OCI-LY3 (cell line): ENCODE results near the gene KIF6.

ENCODE experiments used
- H2AFZ ChIP-seq: fragments of 200-600, 300-600 bp; shearing (Covaris generic); 2 replicates; pipeline ENCODE4 v1.6.0; 2014; ENCODE audit warnings: antibody characterized with exemption, low read depth, low read length
- H3K27ac ChIP-seq: fragments of 200-600, 300-600 bp; sonication (generic); 2 replicates; pipeline ENCODE4 v1.5.1; 2014; ENCODE audit warnings: mild to moderate bottlenecking, low read length, moderate library complexity, mixed read lengths
- H3K27me3 ChIP-seq: fragments of 200-600, 300-600 bp; sonication (generic); 2 replicates; pipeline ENCODE4 v1.6.1; 2014; ENCODE audit warnings: low read depth, low read length, mixed read lengths
- H3K36me3 ChIP-seq: fragments of 200-600, 300-600 bp; sonication (generic); replicated peaks from 2 replicates; pipeline ENCODE3; 2014; ENCODE audit warnings: low read depth, low read length, mixed read lengths
- H3K4me1 ChIP-seq: fragments of 300-600, 200-600 bp; sonication (generic); 2 replicates; pipeline ENCODE4 v1.6.1; 2014; ENCODE audit warnings: low read length, mixed read lengths
- H3K4me2 ChIP-seq: fragments of 200-600, 300-600 bp; sonication (generic); 2 replicates; pipeline ENCODE4 v1.6.1; 2014; ENCODE audit warnings: low read length, mixed read lengths
- H3K4me3 ChIP-seq: fragments of 300-600, 200-600 bp; sonication (generic); 2 replicates; pipeline ENCODE4 v1.5.1; 2014; ENCODE audit warnings: antibody characterized with exemption, mild to moderate bottlenecking, low read length, moderate library complexity
- H3K79me2 ChIP-seq: fragments of 300-600, 200-600 bp; shearing (Covaris generic); 2 replicates; pipeline ENCODE4 v1.6.1; 2014; ENCODE audit warnings: mild to moderate bottlenecking, low read length, mixed read lengths
- H3K9ac ChIP-seq: fragments of 300-600, 200-600 bp; shearing (Covaris generic); 2 replicates; pipeline ENCODE4 v1.6.0; 2014; ENCODE audit warnings: mild to moderate bottlenecking, low read length, moderate library complexity
- H3K9me3 ChIP-seq: fragments of 200-600, 300-600 bp; shearing (Covaris generic); 2 replicates; pipeline ENCODE4 v1.6.1; 2014; ENCODE audit warnings: low read length, mixed read lengths; ENCODE audit not compliant: insufficient read depth
- H4K20me1 ChIP-seq: fragments of 200-600, 300-600 bp; sonication (generic); 2 replicates; pipeline ENCODE4 v1.6.1; 2016; ENCODE audit warnings: low read length, mixed read lengths; ENCODE audit not compliant: insufficient read depth
- CTCF ChIP-seq: fragments of 200-600, 300-600 bp; sonication (generic); IDR thresholded peaks from 2 replicates; pipeline ENCODE4 v1.5.1; 2014; ENCODE audit warnings: antibody characterized with exemption, low read length, low read depth
- EZH2phosphoT487 ChIP-seq: fragments of 200-600 bp; shearing (Covaris generic); IDR thresholded peaks from 2 replicates; pipeline ENCODE4 v1.6.1; 2018; ENCODE audit warnings: antibody characterized with exemption, mixed run types, low read depth

The KIF6 gene

GRCh38 chr6:39555136-39555535 lies 170.1 kb downstream of the KIF6 start:
- Histone ChIP-seq H3K79me2 (no peaks in the 10 kb centered on the region), H3K27ac (no peak overlapping the region), H3K4me3 (no peak overlapping the region), H3K36me3 (no peaks in the 10 kb centered on the region), H2AFZ (no peak overlapping the region), H3K9me3 (no peaks in the 10 kb centered on the region), H3K27me3 (no peaks in the 10 kb centered on the region), H3K4me2 (no peak overlapping the region), H4K20me1 (no peaks in the 10 kb centered on the region), H3K9ac (no peak overlapping the region), H3K4me1 (peaks cover 6% of the 10 kb centered on the region; the same call in 1 of the 2 replicates)
- TF ChIP-seq CTCF (peak; percentile 41), EZH2phosphoT487 (no peak)

GRCh38 chr6:39553860-39554802 lies 171.1 kb downstream of the KIF6 start:
- no peaks in the 10 kb centered on the region for H3K79me2 ChIP-seq
- TF ChIP-seq EZH2phosphoT487 (no peak), CTCF (no peak)
- no peak overlapping the region for H3K27ac ChIP-seq

GRCh38 chr6:39553029-39553428 lies 172.2 kb downstream of the KIF6 start:
- peaks cover 6% of the 10 kb centered on the region; the same call in 1 of the 2 replicates for H3K4me1 ChIP-seq
- H3K27me3 ChIP-seq: no peaks in the 10 kb centered on the region
- no peak overlapping the region for H3K27ac ChIP-seq
- H3K4me2 ChIP-seq: no peak overlapping the region
- no peaks in the 10 kb centered on the region for H3K9me3 ChIP-seq
- TF ChIP-seq CTCF (peak; percentile 13; the same call in 1 of the 2 replicates), EZH2phosphoT487 (no peak)
- no peaks in the 10 kb centered on the region for H4K20me1 ChIP-seq
- H3K36me3 ChIP-seq: no peaks in the 10 kb centered on the region
- no peak overlapping the region for H3K4me3 ChIP-seq
- H2AFZ ChIP-seq: no peak overlapping the region
- H3K9ac ChIP-seq: no peak overlapping the region
- H3K79me2 ChIP-seq: no peaks in the 10 kb centered on the region

More at GRCh38 chr6:39553860-39554802, 171.1 kb downstream of the KIF6 start:
- no peak overlapping the region for H3K4me3 ChIP-seq
- no peaks in the 10 kb centered on the region for H4K20me1 ChIP-seq
- peaks cover 6% of the 10 kb centered on the region; the same call in 1 of the 2 replicates for H3K4me1 ChIP-seq
- no peaks in the 10 kb centered on the region for H3K9me3 ChIP-seq
- H3K9ac ChIP-seq: no peak overlapping the region
- H3K4me2 ChIP-seq: no peak overlapping the region
- no peaks in the 10 kb centered on the region for H3K36me3 ChIP-seq
- H3K27me3 ChIP-seq: no peaks in the 10 kb centered on the region
- no peak overlapping the region for H2AFZ ChIP-seq

GRCh38 chr6:39550191-39550590 lies 175.0 kb downstream of the KIF6 start:
- Histone ChIP-seq H3K79me2 (no peaks in the 10 kb centered on the region), H3K9ac (no peak overlapping the region), H3K27me3 (no peaks in the 10 kb centered on the region), H3K4me3 (no peak overlapping the region), H4K20me1 (no peaks in the 10 kb centered on the region), H3K4me1 (peaks cover 6% of the 10 kb centered on the region; the same call in 1 of the 2 replicates), H3K9me3 (no peaks in the 10 kb centered on the region), H2AFZ (no peak overlapping the region), H3K36me3 (no peaks in the 10 kb centered on the region), H3K4me2 (no peak overlapping the region), H3K27ac (no peak overlapping the region)
- no peak for TF ChIP-seq EZH2phosphoT487
- no peak for TF ChIP-seq CTCF
